Bronchial epithelial cell (primary cell): Measurements from ENCODE around the gene UNC79. TPM values are rescaled to one million over a fixed set of nuclear protein-coding genes. Genes with fewer than 3 reads are reported as not detected.

ENCODE experiments used
- DNase-seq: peaks from one replicate; pipeline ENCODE4 v3.0.0-alpha.2; 2010; ENCODE audit warnings: low read depth
- FAIRE-seq: peaks from 2 replicates; lab custom pipeline; 2011; peaks lifted over from hg19 to GRCh38; lab: Jason Lieb, UNC
- H3K27me3 ChIP-seq: 2 replicates; pipeline ENCODE4 v1.5.1; 2011; ENCODE audit warnings: low read length; ENCODE audit not compliant: control insufficient read depth, insufficient read depth
- H3K36me3 ChIP-seq: 2 replicates; pipeline ENCODE4 v1.5.1; 2011; ENCODE audit warnings: low read length; ENCODE audit not compliant: control insufficient read depth, insufficient read depth
- H3K4me3 ChIP-seq: 2 replicates; pipeline ENCODE4 v1.5.1; 2011; ENCODE audit warnings: mild to moderate bottlenecking, low read depth, low read length, control low read depth
- CTCF ChIP-seq: IDR thresholded peaks from 2 replicates; pipeline ENCODE4 v1.5.1; 2011; ENCODE audit warnings: mild to moderate bottlenecking, moderate library complexity, low read length, control low read depth, inconsistent platforms; ENCODE audit not compliant: insufficient read depth, severe bottlenecking
- total RNA-seq: library from RNA; depleted of rRNA; stranded (reverse); fragments of >200 nt; gene quantifications from 2 replicates; pipeline ENCODE4 v1.2.1, GENCODE V29; 2014

The UNC79 gene
- total RNA-seq, 1 donor from 2014 or later = under 0.01 TPM

GRCh38 chr14:93701562-93701961 lies 270.8 kb downstream of the UNC79 start:
- no peak overlapping the region for H3K4me3 ChIP-seq
- FAIRE-seq (no peak), DNase-seq (no peak)
- no peaks in the 10 kb centered on the region for H3K36me3 ChIP-seq
- no peaks in the 10 kb centered on the region for H3K27me3 ChIP-seq
- no peak for TF ChIP-seq CTCF

GRCh38 chr14:93702946-93703345 lies 272.2 kb downstream of the UNC79 start:
- FAIRE-seq (no peak), DNase-seq (no peak)
- no peak overlapping the region for H3K4me3 ChIP-seq
- no peak for TF ChIP-seq CTCF
- no peaks in the 10 kb centered on the region for H3K27me3 ChIP-seq
- H3K36me3 ChIP-seq = no peaks in the 10 kb centered on the region

GRCh38 chr14:93703941-93704340 lies 273.2 kb downstream of the UNC79 start:
- Histone ChIP-seq H3K36me3 (no peaks in the 10 kb centered on the region), H3K27me3 (no peaks in the 10 kb centered on the region), H3K4me3 (no peak overlapping the region)
- no peak for FAIRE-seq
- TF ChIP-seq CTCF = no peak
- DNase-seq = no peak

GRCh38 chr14:93705513-93706156 lies 274.9 kb downstream of the UNC79 start:
- no peak overlapping the region for H3K4me3 ChIP-seq
- H3K36me3 ChIP-seq = no peaks in the 10 kb centered on the region
- DNase-seq = no peak
- no peaks in the 10 kb centered on the region for H3K27me3 ChIP-seq
- TF ChIP-seq CTCF = no peak
- no peak for FAIRE-seq

GRCh38 chr14:93706360-93706955 lies 275.7 kb downstream of the UNC79 start:
- H3K4me3 ChIP-seq = no peak overlapping the region
- DNase-seq = no peak
- TF ChIP-seq CTCF = no peak
- no peaks in the 10 kb centered on the region for H3K27me3 ChIP-seq
- H3K36me3 ChIP-seq = no peaks in the 10 kb centered on the region
- no peak for FAIRE-seq
